GM10248 (cell line): Measurements from ENCODE around the gene EXOC3L1.
A peak's percentile ranks its signal among the peaks of the same experiment; 100 is the strongest.

Source experiments
- CTCF ChIA-PET: fragments of 300-600 bp; sonication (Branson Sonifier 250); formaldehyde crosslinking; extraction: SDS; loops from one replicate; lab custom pipeline; 2021; ENCODE audit warnings: antibody characterized with exemption; lab: Yijun Ruan, JAX
- POLR2A ChIA-PET: fragments of 350-650 bp; sonication (Branson Sonifier 250); formaldehyde crosslinking; extraction: SDS; loops from one replicate; lab custom pipeline; 2020; ENCODE audit warnings: antibody characterized with exemption; lab: Yijun Ruan, JAX
- DNase-seq: peaks from one replicate; pipeline ENCODE4 v3.0.0; 2012; ENCODE audit errors: extremely low spot score
- TF ChIP-seq, protein P1 (sequence below): IDR thresholded peaks from 2 replicates; pipeline ENCODE4 v1.5.1; 2012; ENCODE audit warnings: mild to moderate bottlenecking, low read depth; ENCODE audit errors: extremely low read depth, missing control alignments, control extremely low read depth

The EXOC3L1 gene

DNA sequence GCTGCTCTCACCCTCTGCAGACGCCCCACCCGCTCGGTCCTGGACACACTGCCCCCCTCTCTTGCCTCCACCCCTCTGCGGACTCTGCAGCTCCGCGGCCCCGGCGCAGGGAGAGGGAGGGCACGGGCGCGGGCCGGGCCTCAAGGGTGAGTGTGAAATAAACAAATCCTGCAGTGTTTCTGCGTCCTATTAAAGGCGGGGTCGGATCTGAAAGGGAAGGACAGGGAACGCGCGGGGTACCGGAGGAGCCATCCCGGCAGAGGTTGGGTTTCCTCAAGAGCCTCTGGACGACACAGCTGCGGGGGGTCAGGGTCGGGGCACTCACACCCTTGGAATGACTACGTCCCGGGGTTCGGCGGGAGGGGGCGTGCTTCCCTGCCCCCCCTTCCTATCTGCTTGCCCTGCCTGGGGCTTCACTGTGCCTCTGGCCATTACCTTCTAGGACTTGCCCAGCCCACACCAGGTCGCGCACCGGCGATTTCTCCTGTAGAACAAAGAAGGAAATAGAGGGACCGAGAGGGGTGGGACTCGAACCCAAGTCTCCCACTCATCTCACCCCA lies 25.9 kb downstream of the EXOC3L1 start:
- CTCF ChIA-PET = interaction anchor here (4.1 to 5.8 kb wide), 3 partner anchors 11 to 21 kb away, joined by 17 to 45 read pairs (median 41); partner anchors contain the start of gene B3GNT9
- TF ChIP-seq, protein P1, sequence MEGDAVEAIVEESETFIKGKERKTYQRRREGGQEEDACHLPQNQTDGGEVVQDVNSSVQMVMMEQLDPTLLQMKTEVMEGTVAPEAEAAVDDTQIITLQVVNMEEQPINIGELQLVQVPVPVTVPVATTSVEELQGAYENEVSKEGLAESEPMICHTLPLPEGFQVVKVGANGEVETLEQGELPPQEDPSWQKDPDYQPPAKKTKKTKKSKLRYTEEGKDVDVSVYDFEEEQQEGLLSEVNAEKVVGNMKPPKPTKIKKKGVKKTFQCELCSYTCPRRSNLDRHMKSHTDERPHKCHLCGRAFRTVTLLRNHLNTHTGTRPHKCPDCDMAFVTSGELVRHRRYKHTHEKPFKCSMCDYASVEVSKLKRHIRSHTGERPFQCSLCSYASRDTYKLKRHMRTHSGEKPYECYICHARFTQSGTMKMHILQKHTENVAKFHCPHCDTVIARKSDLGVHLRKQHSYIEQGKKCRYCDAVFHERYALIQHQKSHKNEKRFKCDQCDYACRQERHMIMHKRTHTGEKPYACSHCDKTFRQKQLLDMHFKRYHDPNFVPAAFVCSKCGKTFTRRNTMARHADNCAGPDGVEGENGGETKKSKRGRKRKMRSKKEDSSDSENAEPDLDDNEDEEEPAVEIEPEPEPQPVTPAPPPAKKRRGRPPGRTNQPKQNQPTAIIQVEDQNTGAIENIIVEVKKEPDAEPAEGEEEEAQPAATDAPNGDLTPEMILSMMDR = no peak
- DNase-seq = no peak

DNA sequence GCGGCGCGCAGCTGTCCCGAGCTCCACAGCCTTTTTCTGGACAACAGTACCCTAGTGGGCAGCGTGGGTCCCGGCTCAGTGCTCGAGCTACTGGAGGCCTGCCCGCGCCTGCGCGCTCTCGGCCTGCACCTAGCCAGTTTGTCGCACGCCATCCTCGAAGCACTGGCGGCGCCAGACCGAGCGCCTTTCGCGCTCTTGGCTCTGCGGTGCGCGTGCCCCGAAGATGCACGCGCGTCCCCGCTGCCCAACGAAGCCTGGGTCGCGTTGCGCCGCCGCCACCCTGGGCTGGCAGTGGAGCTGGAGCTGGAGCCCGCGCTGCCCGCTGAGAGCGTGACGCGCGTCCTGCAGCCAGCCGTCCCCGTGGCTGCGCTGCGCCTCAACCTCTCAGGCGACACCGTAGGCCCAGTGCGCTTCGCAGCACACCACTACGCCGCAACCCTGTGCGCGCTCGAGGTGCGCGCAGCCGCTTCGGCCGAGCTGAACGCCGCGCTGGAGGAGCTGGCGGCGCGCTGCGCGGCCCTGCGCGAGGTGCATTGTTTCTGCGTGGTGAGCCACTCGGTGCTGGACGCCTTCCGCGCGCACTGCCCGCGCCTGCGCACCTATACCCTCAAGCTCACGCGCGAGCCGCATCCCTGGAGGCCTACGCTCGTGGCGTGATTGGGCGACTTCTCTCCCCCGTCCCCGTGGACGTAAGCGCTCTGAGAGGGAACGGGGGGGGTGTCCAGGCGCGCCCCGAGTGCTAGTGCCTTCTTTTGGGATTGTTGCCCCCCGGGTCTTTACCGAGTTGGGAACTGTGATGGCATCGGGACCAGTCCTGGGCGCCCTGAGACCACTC lies 26.6 kb downstream of the EXOC3L1 start:
- TF ChIP-seq, protein P1 = no peak
- DNase-seq = no peak
- CTCF ChIA-PET = interaction anchor here (1.8 to 5.8 kb wide), 4 partner anchors 10 to 146 kb away, joined by 12 to 45 read pairs (median 29); partner anchors contain the start of gene B3GNT9
- POLR2A ChIA-PET = interaction anchor here (0.5 kb wide), 2 partner anchors 10 to 317 kb away, joined by 3 read pairs; partner anchors contain the start of gene ATP6V0D1

More for the DNA sequence above, 25.9 kb downstream of the EXOC3L1 start:
- POLR2A ChIA-PET = no interaction called here

DNA sequence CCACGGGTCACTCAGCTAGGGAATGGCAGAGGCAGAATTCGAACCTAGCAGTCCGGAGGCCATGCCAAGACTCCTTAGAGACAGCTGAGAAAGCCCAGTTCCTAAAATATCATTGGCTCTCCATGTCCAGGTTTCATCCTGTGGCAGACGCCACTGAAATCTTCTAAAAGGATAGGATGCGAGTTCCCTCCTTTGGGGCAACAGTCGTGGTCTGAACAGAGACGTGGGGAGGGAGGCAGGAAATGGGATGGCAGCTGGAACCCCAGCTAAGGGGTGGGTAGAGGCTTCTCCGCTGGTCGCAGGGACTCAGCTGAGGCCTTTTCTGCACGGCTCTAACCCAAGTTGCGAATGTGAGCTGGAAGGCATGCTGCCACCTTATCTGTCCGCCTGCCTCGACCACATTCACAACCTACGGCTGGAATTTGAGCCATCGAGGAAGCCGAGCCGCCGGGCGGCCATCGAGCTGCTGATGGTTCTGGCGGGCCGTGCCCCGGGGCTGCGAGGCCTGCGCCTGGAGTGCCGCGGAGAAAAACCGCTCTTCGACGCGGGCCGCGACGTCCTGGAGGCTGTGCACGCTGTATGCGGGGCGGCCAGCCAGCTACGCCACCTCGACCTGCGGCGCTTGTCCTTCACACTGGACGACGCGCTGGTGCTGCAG lies 27.3 kb downstream of the EXOC3L1 start:
- ChIA-PET CTCF (interaction anchor here (1.8 to 5.8 kb wide), 4 partner anchors 10 to 145 kb away, joined by 12 to 45 read pairs (median 29); partner anchors contain the start of gene B3GNT9), POLR2A (interaction anchor here (0.5 kb wide), 1 partner anchor 318 kb away, joined by 3 read pairs; the partner anchor contains the start of gene ATP6V0D1)
- TF ChIP-seq, protein P1 = no peak
- no peak for DNase-seq

DNA sequence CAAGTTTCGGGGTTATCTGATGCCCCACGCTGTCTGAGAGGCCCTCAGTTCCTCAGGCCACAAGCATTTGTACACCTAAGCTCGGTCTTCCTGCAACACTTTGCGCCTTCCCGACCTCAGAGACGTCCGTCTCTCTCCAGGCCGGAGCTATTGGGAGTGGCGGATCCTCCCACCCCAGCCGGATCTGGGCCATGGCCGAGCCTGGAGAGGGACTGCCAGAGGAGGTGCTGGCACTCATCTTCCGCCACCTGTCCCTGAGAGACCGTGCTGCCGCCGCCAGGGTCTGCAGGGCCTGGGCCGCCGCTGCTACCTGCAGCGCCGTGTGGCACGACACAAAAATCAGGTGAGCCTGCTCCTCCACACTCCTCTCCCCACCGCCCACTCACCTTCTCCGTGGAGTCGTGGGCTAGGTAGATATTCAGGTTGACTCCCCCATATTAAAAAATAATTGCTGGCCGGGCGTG lies 28.3 kb downstream of the EXOC3L1 start:
- POLR2A ChIA-PET = no interaction called here
- DNase-seq = no peak
- TF ChIP-seq, protein P1 = no peak
- CTCF ChIA-PET = interaction anchor here (1.0 to 5.8 kb wide), 6 partner anchors 8 to 173 kb away, joined by 3 to 45 read pairs (median 20); partner anchors contain the start of genes B3GNT9, CES4A and NOL3

DNA sequence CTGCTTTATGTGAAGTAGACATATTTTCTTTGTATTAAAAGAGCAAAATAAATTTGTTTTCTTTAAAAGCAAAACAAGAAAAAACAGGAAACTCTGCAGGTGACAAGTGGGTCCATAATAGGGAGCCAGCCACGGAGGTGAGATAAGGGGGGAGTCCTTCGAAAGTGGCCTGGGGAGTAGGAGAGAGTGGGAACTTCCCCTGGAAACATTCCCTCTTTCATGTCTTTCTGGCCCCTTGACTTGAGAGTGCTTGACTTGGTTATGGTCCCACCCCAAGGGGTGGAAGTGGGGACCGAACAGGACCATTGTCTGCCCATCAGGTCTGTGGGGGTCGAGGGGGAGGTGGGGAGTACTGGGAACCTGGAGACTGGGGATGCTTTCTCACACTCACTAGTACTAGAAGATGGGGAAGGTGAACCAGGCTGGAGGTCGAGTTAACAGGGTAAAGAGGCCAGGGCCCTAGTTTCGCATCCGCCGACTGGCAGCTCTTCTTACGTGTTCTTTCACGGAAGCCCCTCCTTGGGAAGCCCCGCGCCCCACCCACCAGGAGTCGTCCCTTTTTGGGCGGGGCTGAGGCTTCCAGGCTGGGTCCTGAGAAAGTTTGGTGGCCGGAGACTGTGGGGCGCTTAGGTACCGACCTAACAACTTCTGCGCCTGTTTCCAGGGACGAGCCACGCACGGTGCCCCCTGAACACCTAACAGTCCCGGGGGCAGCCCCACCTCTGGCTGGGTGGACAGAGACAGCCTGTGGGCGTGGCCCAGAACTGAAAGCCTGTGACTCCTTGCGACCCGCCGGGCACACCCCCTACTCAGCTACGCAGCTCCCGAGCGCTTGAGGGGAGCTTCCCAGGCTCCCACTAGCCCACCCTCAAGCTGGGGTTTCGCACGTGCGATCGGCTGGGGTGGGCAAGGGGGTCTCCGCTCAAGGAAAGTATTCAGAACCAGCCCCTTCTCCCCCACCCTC lies 31.0 kb downstream of the EXOC3L1 start:
- DNase-seq = peak; percentile 81
- ChIA-PET POLR2A (interaction anchor here (0.6 kb wide), 1 partner anchor 652 kb away, joined by 4 read pairs; no protein-coding TSS in a partner anchor), CTCF (interaction anchor here (0.9 to 11.2 kb wide), 17 partner anchors 8 to 198 kb away, joined by 3 to 207 read pairs (median 5); partner anchors contain the start of genes B3GNT9, CES3 and NOL3)
- TF ChIP-seq, protein P1 = no peak
